Tibial nerve (tissue), 4 donors: ENCODE measurements around the gene BRPF1. TPM values are rescaled to one million over a fixed set of nuclear protein-coding genes. Genes with fewer than 3 reads are reported as not detected.

Experiments
- DNase-seq, 2 donors: peaks; one replicate each; pipeline ENCODE4 v3.0.0-alpha.2; 2019; ENCODE audit warnings: low spot score in 2 of 2
- H3K27ac ChIP-seq, 4 donors: fragments of 200-600 bp; sonication (generic) in 3 of 4; one replicate each; pipeline ENCODE4 v1.5.1; 2017 to 2019; ENCODE audit warnings: mild to moderate bottlenecking in 1 of 4
- H3K27me3 ChIP-seq, 2 donors: fragments of 200-600 bp; sonication (generic) in 1 of 2; one replicate each; pipeline versions ENCODE4 v1.5.1 to v1.6.0; 2017 to 2019
- H3K36me3 ChIP-seq, 3 donors: fragments of 200-600 bp; sonication (generic); one replicate each; pipeline ENCODE4 v1.5.1; 2018 to 2019
- H3K4me1 ChIP-seq, 4 donors: fragments of 200-600 bp; sonication (generic) in 3 of 4; one replicate each; pipeline ENCODE4 v1.5.1; 2017 to 2019
- H3K4me3 ChIP-seq, 4 donors: fragments of 200-600 bp; sonication (generic) in 3 of 4; one replicate each; pipeline ENCODE4 v1.5.1; 2017 to 2019; ENCODE audit warnings: mild to moderate bottlenecking in 1 of 4, moderate library complexity in 1 of 4
- H3K9me3 ChIP-seq, 4 donors: fragments of 200-600 bp; sonication (generic) in 3 of 4; one replicate each; pipeline ENCODE4 v1.5.1; 2017 to 2019
- CTCF ChIP-seq, 5 experiments: fragments of 200-600 bp in 3 of 5; fragments of 450-650 bp in 2 of 5; sonication (generic) in 3 of 5; IDR thresholded peaks; one replicate each; pipeline ENCODE4 v1.5.1; 2016 to 2019; ENCODE audit warnings: antibody characterized with exemption in 5 of 5, mild to moderate bottlenecking in 3 of 5, moderate library complexity in 2 of 5
- EP300 ChIP-seq, 2 donors: sonication (generic); formaldehyde crosslinking; IDR thresholded peaks; one replicate each; pipeline ENCODE4 v1.6.1; 2017; ENCODE audit warnings: antibody characterized with exemption in 2 of 2, mild to moderate bottlenecking in 1 of 2
- POLR2A ChIP-seq, 2 donors: fragments of 450-650 bp; IDR thresholded peaks; one replicate each; pipeline ENCODE4 v1.6.1; 2017; ENCODE audit warnings: antibody characterized with exemption in 2 of 2, mild to moderate bottlenecking in 2 of 2, moderate library complexity in 2 of 2
- WGBS, 2 donors: methylation state at CpG; one replicate each; pipeline ENCODE4 v1.1.5; 2018; 5-methylcytosine and 5-hydroxymethylcytosine counted together
- total RNA-seq, 4 donors: library from RNA; depleted of rRNA; stranded (reverse); fragments of >200 nt; gene quantifications; one replicate each; pipeline ENCODE4 v1.1.0, GENCODE V29; 2016

The BRPF1 gene
- total RNA-seq, 4 donors from 2014 or later, result 18.0 to 21.0 (median 20.6) TPM

- Histone ChIP-seq H3K4me1 (peaks cover 0 to 14% (median 9%) of the 10 kb centered on the region in 4 donors), H3K27me3 (no peaks in the 10 kb centered on the region), H3K4me3 (no peak overlapping the region), H3K36me3 (peaks cover 11 to 84% (median 47%) of the 10 kb centered on the region in 3 donors), H3K27ac (no peak overlapping the region), H3K9me3 (no peaks in the 10 kb centered on the region)
- 89 to 90% methylated on average over 12 of the region's 12 CpGs for WGBS, 2 donors
- TF ChIP-seq EP300 (IDR thresholded peaks at IDR 0.05) (no peak), POLR2A (IDR thresholded peaks at IDR 0.05) (no peak), CTCF (IDR thresholded peaks at IDR 0.05) (no peak)
- DNase-seq, result no peak
Observed at GRCh38 chr3:9745521-9745920, 14.0 kb downstream of the BRPF1 start.

GRCh38 chr3:9746330-9746729 is 14.8 kb downstream of the BRPF1 start:
- H3K27ac ChIP-seq, result no peak overlapping the region
- peaks cover 11 to 78% (median 39%) of the 10 kb centered on the region in 3 donors for H3K36me3 ChIP-seq
- TF ChIP-seq POLR2A (IDR thresholded peaks at IDR 0.05) (no peak), EP300 (IDR thresholded peaks at IDR 0.05) (no peak), CTCF (IDR thresholded peaks at IDR 0.05) (no peak)
- peaks cover 0 to 22% (median 17%) of the 10 kb centered on the region in 4 donors for H3K4me1 ChIP-seq
- H3K27me3 ChIP-seq, result no peaks in the 10 kb centered on the region
- WGBS, 2 donors, result 79 to 80% methylated on average over 5 of the region's 5 CpGs
- no peak overlapping the region for H3K4me3 ChIP-seq
- DNase-seq, result no peak
- no peaks in the 10 kb centered on the region for H3K9me3 ChIP-seq

GRCh38 chr3:9747267-9747666 is 15.7 kb downstream of the BRPF1 start:
- no peak overlapping the region for H3K27ac ChIP-seq
- no peaks in the 10 kb centered on the region for H3K27me3 ChIP-seq
- TF ChIP-seq POLR2A (IDR thresholded peaks at IDR 0.05) (no peak), EP300 (IDR thresholded peaks at IDR 0.05) (no peak), CTCF (IDR thresholded peaks at IDR 0.05) (no peak)
- no peaks in the 10 kb centered on the region for H3K9me3 ChIP-seq
- peaks cover 10 to 78% (median 30%) of the 10 kb centered on the region in 3 donors for H3K36me3 ChIP-seq
- peaks cover 0 to 31% (median 20%) of the 10 kb centered on the region in 4 donors for H3K4me1 ChIP-seq
- DNase-seq, result no peak
- WGBS, 2 donors, result 81 to 92% methylated on average over 8 of the region's 8 CpGs
- no peak overlapping the region for H3K4me3 ChIP-seq

- no peak for DNase-seq
- H3K27me3 ChIP-seq, result no peaks in the 10 kb centered on the region
- no peaks in the 10 kb centered on the region for H3K9me3 ChIP-seq
- H3K4me1 ChIP-seq, result peaks cover 0 to 31% (median 20%) of the 10 kb centered on the region in 4 donors
- TF ChIP-seq CTCF (IDR thresholded peaks at IDR 0.05) (no peak), POLR2A (IDR thresholded peaks at IDR 0.05) (no peak), EP300 (IDR thresholded peaks at IDR 0.05) (no peak)
- H3K27ac ChIP-seq, result no peak overlapping the region
- H3K4me3 ChIP-seq, result no peak overlapping the region
- 93 to 97% methylated on average over 2 of the region's 2 CpGs for WGBS, 2 donors
- peaks cover 10 to 78% (median 22%) of the 10 kb centered on the region in 3 donors for H3K36me3 ChIP-seq
Observed at GRCh38 chr3:9748031-9748430, 16.5 kb downstream of the BRPF1 start.

GRCh38 chr3:9749296-9749644 is 17.7 kb downstream of the BRPF1 start:
- H3K36me3 ChIP-seq, result peaks cover 6 to 78% (median 11%) of the 10 kb centered on the region in 3 donors
- peak overlapping the region; percentile 56 to 74 (median 62) for H3K4me3 ChIP-seq
- H3K4me1 ChIP-seq, result peaks cover 0 to 32% (median 21%) of the 10 kb centered on the region in 4 donors
- WGBS, 2 donors, result 1 to 12% methylated on average over 19 of the region's 19 CpGs
- DNase-seq, result no peak
- no peaks in the 10 kb centered on the region for H3K9me3 ChIP-seq
- H3K27me3 ChIP-seq, result no peaks in the 10 kb centered on the region
- no peak for TF ChIP-seq CTCF (IDR thresholded peaks at IDR 0.05)
- TF ChIP-seq EP300 (IDR thresholded peaks at IDR 0.05), result no peak
- no peak for TF ChIP-seq POLR2A (IDR thresholded peaks at IDR 0.05)
- peak overlapping the region; percentile 69 to 94 (median 88) for H3K27ac ChIP-seq
